ENCODE results near the gene STON2. TPM values are rescaled to one million over a fixed set of nuclear protein-coding genes. Genes with fewer than 3 reads are reported as not detected.
A peak's percentile ranks its signal among the peaks of the same experiment; 100 is the strongest.

Gene STON2
- total RNA-seq, 4 donors from 2014 or later = 69.8 to 202 (median 97.0) TPM

GRCh38 chr14:81315341-81315740 lies 84.8 kb downstream of the STON2 start:
- Histone ChIP-seq H3K9me3 (no peaks in the 10 kb centered on the region), H3K4me3 (replicated peaks in 1 of 3) (no peak overlapping the region), H3K27ac (peak overlapping the region; percentile 79 to 85 (median 80)), H3K27me3 (no peaks in the 10 kb centered on the region), H3K4me1 (peaks cover 36 to 40% of the 10 kb centered on the region in 2 donors), H3K36me3 (no peaks in the 10 kb centered on the region)
- TF ChIP-seq CTCF (IDR thresholded peaks at IDR 0.05) = no peak
- intact Hi-C loops (cut with DNase I) = no loop called here
- DNase-seq = no peak
- WGBS, 2 donors = 14 to 25% methylated on average over 5 of the region's 5 CpGs

DNA sequence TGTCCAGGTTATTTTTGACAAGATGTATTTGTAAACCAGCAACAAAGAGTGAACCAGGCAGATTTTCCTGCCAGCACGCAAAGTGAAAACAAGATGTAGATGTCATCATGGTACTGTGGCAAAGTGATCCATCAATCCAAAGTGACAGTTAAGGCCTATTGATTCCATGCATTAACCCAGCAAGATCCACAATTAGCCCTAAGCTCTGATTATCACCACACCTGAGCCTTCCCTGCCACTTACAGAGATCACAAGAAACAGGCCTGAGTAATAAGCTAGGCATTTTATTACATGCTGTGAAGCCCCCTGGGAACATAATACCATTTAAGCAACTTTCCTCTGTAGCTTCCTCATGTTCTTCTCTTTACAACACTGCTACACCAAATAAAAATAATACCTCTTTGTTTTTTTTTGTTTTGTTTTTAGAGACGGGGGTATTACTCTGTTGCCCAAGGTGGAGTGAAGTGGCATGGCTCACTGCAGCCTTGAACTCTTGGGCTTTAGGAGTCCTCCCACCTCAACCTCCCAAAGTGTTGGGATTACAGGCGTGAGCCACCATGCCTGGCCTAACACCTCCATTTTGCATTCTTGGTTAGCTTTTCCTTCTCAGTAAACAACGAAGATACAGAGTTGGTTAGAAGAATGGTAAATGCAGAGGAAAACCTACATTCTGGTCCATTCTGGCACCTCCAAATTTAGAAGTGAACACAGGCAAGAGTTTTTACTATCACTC lies 85.5 kb downstream of the STON2 start:
- TF ChIP-seq CTCF (IDR thresholded peaks at IDR 0.05) (no peak), POLR2A (IDR thresholded peaks at IDR 0.05) (no peak)
- H3K27me3 ChIP-seq = no peaks in the 10 kb centered on the region
- 61 to 74% methylated on average over 4 of the region's 4 CpGs for WGBS, 2 donors
- H3K36me3 ChIP-seq = no peaks in the 10 kb centered on the region
- peaks cover 29 to 34% of the 10 kb centered on the region in 2 donors for H3K4me1 ChIP-seq
- H3K9me3 ChIP-seq = no peaks in the 10 kb centered on the region
- no peak for DNase-seq
- H3K4me3 ChIP-seq (replicated peaks in 1 of 3) = no peak overlapping the region
- peak overlapping the region; percentile 79 to 85 (median 80) for H3K27ac ChIP-seq
- intact Hi-C loops (cut with DNase I) = loop anchor here (5.0 kb wide), 1 partner anchor 42 kb away; no protein-coding TSS in a partner anchor

DNA sequence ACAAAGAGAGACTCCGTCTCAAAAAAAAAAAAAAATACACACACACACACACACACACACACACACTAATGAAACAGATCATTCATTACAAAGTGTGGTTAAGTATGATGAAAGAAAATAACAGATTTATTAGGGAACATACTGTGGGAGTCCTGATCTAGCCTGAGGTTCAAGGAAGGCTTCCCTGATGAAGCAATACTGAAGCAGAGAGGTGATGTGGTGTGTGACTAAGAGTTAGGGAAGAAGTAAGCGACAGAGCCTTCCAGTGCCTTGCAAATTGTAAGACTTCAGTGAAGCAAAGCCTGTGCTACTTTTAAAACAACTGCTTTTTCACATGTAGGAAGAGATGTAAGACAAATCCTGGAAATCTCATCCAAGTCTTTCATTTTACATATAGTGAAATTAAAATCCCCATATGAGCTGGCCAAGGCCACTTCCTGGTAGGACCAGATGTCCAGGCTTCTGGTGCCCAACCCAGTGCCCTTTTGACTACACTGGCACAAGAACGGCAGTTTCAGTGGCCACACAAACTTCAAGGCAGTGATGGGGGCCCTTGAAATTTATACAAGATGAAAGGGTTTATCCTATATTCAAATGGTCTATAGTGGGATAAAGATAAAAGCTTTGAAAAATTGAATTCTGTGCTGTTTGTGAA lies 86.2 kb downstream of the STON2 start:
- Histone ChIP-seq H3K27ac (peak overlapping the region; percentile 79 to 85 (median 80)), H3K36me3 (no peaks in the 10 kb centered on the region), H3K27me3 (no peaks in the 10 kb centered on the region), H3K4me3 (replicated peaks in 1 of 3) (no peak overlapping the region), H3K9me3 (no peaks in the 10 kb centered on the region), H3K4me1 (peaks cover 28 to 34% of the 10 kb centered on the region in 2 donors)
- intact Hi-C loops (cut with DNase I) = loop anchor here (5.0 kb wide), 1 partner anchor 42 kb away; no protein-coding TSS in a partner anchor
- TF ChIP-seq CTCF (IDR thresholded peaks at IDR 0.05) (no peak), POLR2A (IDR thresholded peaks at IDR 0.05) (no peak)
- DNase-seq = peak; percentile 36 to 39
- 44 to 64% methylated on average over 3 of the region's 3 CpGs for WGBS, 2 donors

- Histone ChIP-seq H3K4me1 (peaks cover 28 to 34% of the 10 kb centered on the region in 2 donors), H3K9me3 (no peaks in the 10 kb centered on the region), H3K27ac (peak overlapping the region in 2 of 3 donors; percentile 80 to 85), H3K36me3 (no peaks in the 10 kb centered on the region), H3K27me3 (no peaks in the 10 kb centered on the region), H3K4me3 (replicated peaks in 1 of 3) (no peak overlapping the region)
- WGBS, 2 donors = 77 to 78% methylated on average over 7 of the region's 7 CpGs
- DNase-seq = no peak
- intact Hi-C loops (cut with DNase I) = loop anchor here (5.0 kb wide), 1 partner anchor 41 kb away; no protein-coding TSS in a partner anchor
- TF ChIP-seq CTCF (IDR thresholded peaks at IDR 0.05) = no peak
Observed at GRCh38 chr14:81313200-81313599, 86.9 kb downstream of the STON2 start.
